ENCODE results near the gene DNAJC12.
A peak's percentile ranks its signal among the peaks of the same experiment; 100 is the strongest.
"Not testable (repeated sequence)": the region's sequence is repeated elsewhere in the genome, so short reads cannot be mapped to it uniquely, and the experiment has no call there.

Gene DNAJC12

DNA sequence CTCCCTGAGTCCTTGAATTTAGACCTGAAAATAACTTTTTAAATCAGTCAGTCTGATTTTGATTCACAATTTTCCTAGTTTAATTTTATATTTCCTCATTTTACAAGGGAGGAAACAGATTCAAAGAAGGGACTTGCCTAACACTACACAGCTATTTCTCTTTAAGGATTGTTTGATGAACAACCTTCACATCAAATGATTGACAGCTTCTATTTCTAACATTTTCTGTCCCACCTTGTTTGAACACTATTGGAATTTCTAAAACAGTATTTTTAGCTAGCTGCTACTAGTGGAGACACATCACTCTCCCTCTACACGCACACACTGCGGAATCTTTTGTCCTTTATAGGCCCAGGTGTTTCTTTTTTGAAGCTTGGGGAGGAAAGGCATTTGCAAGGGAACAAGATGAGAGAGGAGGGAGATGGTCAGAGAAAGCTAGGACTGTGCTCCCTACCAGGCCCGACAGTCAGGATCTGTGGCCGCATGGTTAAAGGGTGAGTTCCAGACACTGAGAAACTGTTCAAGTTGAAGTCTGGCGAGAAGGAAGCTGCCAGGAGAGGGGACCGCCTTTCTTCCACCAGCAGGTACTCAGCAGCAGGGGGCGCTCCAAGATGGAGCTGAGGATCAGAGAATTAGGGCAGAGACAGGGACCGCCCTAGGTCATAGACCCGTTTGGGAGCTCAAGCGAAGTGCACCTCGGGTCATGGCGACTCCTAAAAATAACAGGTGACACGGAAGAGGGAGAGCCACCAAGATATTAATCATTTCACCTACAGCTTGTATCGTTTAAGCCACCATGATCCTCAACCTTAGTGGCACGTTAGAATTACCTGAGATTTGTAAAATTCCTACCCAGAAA, 49.7 kb downstream of the DNAJC12 start:
- TF ChIP-seq, protein P1, sequence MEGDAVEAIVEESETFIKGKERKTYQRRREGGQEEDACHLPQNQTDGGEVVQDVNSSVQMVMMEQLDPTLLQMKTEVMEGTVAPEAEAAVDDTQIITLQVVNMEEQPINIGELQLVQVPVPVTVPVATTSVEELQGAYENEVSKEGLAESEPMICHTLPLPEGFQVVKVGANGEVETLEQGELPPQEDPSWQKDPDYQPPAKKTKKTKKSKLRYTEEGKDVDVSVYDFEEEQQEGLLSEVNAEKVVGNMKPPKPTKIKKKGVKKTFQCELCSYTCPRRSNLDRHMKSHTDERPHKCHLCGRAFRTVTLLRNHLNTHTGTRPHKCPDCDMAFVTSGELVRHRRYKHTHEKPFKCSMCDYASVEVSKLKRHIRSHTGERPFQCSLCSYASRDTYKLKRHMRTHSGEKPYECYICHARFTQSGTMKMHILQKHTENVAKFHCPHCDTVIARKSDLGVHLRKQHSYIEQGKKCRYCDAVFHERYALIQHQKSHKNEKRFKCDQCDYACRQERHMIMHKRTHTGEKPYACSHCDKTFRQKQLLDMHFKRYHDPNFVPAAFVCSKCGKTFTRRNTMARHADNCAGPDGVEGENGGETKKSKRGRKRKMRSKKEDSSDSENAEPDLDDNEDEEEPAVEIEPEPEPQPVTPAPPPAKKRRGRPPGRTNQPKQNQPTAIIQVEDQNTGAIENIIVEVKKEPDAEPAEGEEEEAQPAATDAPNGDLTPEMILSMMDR (conservative IDR thresholded peaks at IDR 0.05), result peak; percentile 64

DNA sequence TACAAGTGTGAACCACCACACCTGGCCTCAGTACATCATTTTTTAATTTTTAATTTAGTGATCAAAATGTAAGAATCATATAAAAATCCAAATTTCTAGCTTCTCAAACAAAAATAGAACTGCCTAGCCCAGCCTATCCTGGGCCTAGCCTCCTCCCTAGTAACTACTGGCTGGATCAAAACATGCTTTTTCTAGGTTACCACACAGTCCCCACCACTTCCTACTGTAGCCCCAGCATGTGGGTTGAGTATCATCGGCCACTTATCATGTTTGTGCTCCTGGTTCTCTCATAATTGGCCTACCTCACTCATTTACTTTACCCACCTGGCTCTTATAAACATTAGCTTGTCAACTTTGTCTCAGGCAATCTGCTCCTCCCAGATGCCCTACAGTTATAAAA, 52.9 kb downstream of the DNAJC12 start:
- TF ChIP-seq, protein P1 (conservative IDR thresholded peaks at IDR 0.05), result no peak
- no peak overlapping the region for H3K27ac ChIP-seq

More for the DNA sequence above, 49.7 kb downstream of the DNAJC12 start:
- H3K27ac ChIP-seq, result no peak overlapping the region

GRCh38 chr10:67784474-67784873, 53.5 kb downstream of the DNAJC12 start:
- H3K27ac ChIP-seq, result no peak overlapping the region

DNA sequence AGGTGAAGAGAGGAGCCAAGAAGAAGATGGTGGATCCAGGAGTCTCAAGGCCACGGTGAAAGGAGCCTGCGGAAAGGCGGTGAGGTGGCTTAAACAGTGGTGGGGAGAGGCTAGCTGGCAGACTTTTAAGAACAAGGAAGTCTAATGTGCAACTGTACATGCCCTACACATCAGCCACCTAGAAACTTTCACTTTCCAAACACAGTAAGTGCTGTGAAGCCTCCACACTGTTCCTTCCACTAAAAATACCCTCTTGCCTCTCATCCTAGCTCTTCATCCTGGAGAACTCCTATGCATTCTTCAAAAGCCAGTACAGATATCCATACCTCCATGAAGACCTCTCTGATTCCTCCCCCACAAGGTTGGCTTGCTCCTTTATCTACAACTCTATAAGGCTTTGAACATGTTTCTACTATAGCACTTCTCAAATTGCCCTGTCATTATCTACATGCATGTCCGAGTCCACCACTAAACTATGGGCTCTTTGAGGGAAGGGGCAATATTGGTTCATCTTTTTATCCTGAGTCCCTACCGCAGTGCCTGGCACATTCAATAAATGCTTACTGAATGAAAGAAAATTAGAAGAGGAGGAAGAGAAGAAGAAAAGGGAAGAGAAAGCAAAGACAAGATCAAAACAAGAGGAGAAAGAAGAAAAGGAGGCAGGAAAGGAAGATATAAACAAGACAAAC, 54.2 kb downstream of the DNAJC12 start:
- TF ChIP-seq, protein P1 (conservative IDR thresholded peaks at IDR 0.05), result no peak
- H3K27ac ChIP-seq, result no peak overlapping the region

More at GRCh38 chr10:67784474-67784873, 53.5 kb downstream of the DNAJC12 start:
- TF ChIP-seq, protein P1 (conservative IDR thresholded peaks at IDR 0.05), result no peak

- TF ChIP-seq, protein P1 (conservative IDR thresholded peaks at IDR 0.05), result no peak
- H3K27ac ChIP-seq, result no peak overlapping the region
These were observed 55.5 kb downstream of the DNAJC12 start for GRCh38 chr10:67782530-67782929.

GRCh38 chr10:67780759-67781538, 57.0 kb downstream of the DNAJC12 start:
- H3K27ac ChIP-seq, result no peak overlapping the region
- TF ChIP-seq, protein P1 (conservative IDR thresholded peaks at IDR 0.05), result no peak

GRCh38 chr10:67780204-67780621, 57.8 kb downstream of the DNAJC12 start:
- TF ChIP-seq, protein P1 (conservative IDR thresholded peaks at IDR 0.05), result peak; percentile 11
- H3K27ac ChIP-seq, result not testable (repeated sequence)
